Measurements from ENCODE around the gene RBP7.

RBP7 gene

DNA sequence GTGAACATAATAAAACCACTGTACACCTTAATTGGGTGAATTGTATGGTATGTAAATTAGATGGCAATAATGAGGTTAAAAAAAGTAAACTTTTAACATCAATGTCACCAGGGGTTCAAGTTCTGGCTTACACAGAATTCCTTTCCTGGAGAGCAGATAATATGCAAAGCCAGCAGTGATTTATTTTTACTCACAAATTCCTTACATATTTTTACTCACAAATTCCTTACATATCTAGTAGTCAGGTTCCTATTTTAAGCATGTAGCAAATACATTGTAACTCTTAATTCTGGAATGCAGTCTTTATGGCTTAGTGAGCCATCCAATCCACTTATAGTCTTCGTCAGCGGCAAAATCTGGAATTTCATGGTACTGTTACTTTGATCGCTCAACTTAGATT lies 34.4 kb downstream of the RBP7 start:
- no peak for DNase-seq (ENCODE audit: low read depth)

DNA sequence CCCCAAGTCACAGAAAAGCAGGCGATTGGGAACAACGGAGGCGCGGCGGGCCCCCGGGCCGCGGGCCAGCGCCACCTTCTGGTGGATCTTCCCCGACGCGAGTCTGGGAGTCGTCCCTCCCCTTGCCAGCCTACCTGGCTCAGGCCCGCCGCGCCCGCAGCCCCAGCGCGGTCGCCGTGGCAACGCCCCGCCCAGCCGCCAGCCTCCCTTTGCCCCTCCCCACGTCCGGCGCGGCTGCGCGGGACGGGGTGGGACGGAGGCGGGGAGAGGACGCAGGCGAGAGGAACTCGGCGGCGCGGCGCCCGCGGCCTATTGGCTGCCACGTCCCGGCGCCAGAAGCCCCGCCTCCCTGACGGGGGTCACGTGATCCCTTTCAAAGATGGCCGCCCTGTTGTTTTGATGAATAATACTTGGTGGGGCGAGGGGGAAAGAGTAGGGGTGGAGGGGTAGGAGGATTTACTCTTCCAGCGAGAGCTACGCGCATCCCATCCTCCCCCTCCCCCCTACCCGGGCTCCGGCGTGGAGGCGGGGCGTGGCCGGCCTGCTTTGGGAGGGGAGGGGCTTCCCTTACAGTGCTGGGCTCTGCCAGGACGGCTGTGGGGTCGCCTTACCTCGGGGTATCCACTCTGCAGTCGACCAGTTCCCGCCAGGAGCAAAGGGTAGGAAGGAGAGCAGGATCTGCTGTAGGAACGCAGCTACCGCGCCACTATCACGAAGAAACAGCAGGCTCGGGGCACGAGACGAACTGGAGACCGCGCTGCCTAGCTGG lies 35.7 kb downstream of the RBP7 start, which contains the start of gene UBE4B:
UBE4B (plus strand) TSS at position 369 of the 769 bp plus-strand sequence. CDS start 713 bp downstream, outside the sequence.
- DNase-seq (ENCODE audit: low read depth): peak; percentile 97

DNA sequence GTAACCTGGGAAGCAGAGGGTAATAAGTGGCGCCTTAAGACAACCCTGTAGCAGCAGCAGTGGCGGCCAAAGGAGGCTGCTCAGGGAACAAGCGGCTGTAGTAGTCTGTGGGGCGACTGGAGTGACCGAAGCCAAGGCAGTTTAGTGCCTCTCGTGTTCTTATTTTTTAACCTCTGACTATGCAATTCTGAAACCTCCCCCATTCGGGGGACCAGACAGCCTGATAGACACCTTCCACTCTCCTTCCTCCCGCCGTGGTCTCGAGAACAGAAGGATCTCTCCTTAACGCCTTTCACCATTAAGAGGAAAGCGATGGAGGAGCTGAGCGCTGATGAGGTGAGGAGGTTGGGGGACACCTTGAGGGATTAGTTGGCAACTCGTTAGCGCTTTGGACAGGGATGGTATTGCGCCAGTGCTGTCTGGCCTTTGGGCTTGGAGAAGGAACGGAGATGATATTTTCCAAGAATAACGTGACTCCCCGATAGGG lies 36.4 kb downstream of the RBP7 start:
- no peak for DNase-seq (ENCODE audit: low read depth)

DNA sequence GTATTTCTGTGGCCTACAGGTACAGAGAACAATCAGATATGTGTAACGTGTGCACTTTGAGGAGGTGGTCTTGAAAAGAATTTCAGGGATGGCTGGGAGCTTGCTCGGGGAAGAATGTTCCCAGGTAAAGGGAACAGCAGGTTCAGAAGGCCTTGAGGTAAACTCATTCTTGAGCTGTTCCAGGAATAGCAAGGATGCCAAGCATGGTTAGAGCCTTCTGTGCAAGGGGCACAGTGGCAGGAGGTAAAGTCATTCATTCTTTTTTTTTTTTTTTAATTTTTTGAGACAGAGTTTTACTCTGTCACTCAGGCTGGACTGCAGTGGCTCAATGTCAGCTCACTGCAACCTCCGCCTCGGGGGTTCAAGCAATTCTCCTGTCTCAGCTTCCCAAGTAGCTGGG lies 45.7 kb downstream of the RBP7 start:
- DNase-seq (ENCODE audit: low read depth): no peak

- no peak for DNase-seq (ENCODE audit: low read depth)
Measured at GRCh38 chr1:10045480-10046355, 48.7 kb downstream of the RBP7 start.

GRCh38 chr1:10046356-10047085 lies 49.5 kb downstream of the RBP7 start:
- DNase-seq (ENCODE audit: low read depth): no peak

DNA sequence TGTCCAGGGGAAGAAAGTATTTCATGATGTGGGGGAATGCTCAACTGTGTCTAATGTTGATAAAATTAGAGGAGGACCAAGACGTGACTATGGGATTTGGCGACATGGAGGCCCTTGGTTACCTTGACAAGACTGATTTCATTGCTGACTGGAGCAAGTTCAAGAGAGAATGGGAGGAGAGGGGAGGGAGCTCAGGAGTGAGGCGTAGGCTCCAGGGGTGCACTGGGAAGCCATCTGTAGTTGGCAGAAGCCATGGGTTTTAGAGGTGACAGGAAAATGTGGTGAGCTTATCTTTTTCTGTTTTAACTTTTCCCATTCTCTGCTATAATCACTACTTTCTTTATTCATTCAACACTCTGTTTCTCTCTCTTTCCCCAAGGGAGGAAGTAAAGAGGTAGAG lies 51.6 kb downstream of the RBP7 start:
- DNase-seq (ENCODE audit: low read depth): no peak

GRCh38 chr1:10050611-10051010 lies 53.6 kb downstream of the RBP7 start:
- no peak for DNase-seq (ENCODE audit: low read depth)

- DNase-seq (ENCODE audit: low read depth): no peak
Measured at GRCh38 chr1:10051656-10052055, 54.6 kb downstream of the RBP7 start.

DNA sequence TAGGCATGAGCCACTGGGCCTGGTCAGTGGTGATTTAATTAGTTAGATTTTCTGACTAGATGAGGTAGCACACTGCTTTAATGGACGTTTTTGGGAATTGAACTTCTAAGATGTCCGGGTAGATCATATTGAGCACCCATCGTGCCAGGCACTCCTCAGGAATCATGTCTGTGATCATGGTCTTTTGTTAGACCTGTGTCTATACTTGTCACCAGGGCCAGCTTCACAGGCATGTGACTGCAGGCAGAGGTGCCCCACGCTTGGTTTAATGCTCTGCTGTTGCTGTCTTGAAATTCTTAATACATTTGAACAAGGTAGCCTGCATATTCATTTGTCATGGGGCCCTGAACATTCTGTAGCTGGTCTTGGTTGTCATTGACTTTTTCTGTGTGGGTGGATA lies 55.3 kb downstream of the RBP7 start:
- no peak for DNase-seq (ENCODE audit: low read depth)

DNA sequence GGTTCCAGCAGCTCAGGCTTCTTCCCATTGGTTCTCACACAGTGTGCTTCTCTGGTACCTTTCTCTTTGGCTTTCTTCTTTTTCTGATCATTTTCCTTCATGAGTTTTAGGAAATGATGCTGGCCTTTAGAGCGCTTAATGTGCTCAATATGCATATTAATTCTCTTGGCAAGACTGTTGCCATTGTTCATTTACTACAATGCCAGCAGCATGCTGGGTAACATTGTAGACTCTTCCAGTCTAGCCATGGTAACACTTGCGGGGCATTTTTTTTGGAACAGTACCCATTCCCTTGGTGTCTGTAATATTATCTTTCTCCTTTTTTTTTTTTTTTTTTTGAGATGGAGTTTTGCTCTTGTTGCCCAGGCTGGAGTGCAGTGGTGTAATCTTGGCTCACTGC lies 57.4 kb downstream of the RBP7 start:
- no peak for DNase-seq (ENCODE audit: low read depth)

GRCh38 chr1:10056599-10056987 lies 59.6 kb downstream of the RBP7 start:
- no peak for DNase-seq (ENCODE audit: low read depth)

DNA sequence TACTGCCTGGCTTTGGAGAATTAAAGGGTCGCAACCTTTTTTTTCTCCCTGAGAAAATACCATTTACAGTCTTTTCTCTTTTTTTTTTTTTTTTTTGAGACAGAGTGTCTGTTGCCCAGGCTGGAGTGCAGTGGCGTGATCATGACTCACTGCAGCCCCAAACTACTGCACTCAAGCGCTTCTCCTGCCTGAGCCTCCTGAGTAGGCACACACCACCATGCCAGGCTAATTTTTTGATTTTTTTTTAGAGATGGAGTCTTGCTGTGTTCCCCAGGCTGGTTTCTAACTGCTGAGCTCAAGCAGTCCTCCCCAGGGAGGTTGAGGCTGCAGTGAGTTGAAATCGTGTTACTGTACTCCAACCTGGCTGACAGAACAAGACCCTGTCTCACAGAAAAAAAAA lies 60.3 kb downstream of the RBP7 start:
- no peak for DNase-seq (ENCODE audit: low read depth)

DNA sequence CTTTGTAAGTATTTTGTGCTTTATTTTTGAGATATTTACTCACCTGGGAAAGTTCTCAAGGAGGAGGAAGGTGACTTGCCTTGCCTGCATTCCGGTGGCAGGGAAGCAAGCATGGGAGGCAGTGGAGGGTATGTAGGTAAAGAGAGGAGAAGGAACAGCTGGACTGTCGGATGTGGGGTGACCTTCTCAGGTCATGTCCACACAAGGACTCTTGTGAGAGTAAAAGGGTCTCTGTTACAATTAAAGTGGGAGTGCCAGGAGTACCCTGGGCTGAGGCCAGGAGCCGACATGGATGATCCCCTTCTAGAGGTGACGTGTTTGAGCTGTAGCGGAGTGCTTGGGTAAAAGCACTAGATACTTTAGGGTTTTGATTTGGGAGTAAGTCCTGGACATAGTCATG lies 60.8 kb downstream of the RBP7 start:
- DNase-seq (ENCODE audit: low read depth): no peak

GRCh38 chr1:10059342-10059718 lies 62.3 kb downstream of the RBP7 start:
- DNase-seq (ENCODE audit: low read depth): no peak

- DNase-seq (ENCODE audit: low read depth): no peak
Measured at GRCh38 chr1:10060311-10061100, 63.5 kb downstream of the RBP7 start.

DNA sequence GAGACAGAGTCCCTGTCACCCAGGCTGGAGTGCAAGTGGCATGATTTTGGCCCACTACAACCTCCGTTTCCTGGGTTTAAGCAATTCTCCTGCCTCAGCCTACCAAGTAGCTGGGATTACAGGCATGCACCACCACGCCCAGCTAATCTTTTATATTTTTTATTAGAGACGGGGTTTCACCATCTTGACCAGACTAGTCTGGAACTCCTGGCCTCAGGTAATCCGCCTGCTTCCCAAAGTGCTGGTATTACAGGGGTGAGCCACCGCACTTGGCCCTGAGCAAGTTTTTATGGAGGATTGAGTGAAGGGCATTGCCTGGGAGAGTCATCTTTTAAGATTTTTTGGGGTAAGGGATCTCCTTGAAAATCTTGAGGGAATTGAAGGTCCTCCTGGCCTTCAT lies 64.2 kb downstream of the RBP7 start:
- DNase-seq (ENCODE audit: low read depth): no peak

DNA sequence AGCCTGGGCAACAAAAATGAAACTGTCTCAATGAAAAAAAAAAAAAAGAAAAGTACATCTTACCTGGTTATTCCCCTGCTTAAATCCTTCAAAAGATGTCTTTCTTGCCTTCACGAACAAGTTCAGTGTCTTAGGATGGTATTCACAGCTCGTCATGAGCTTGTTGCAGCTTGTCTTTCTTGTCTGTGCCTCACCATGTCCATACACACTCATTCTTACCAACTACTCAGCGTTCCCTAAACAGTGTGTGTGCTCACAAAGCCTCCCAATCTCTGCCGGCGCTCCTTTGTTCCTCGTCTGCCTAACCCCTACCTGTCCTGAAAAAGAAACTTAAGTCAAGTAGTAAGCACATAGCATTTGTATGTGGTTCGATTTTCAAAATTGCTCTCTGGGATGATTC lies 66.8 kb downstream of the RBP7 start:
- DNase-seq (ENCODE audit: low read depth): no peak

DNA sequence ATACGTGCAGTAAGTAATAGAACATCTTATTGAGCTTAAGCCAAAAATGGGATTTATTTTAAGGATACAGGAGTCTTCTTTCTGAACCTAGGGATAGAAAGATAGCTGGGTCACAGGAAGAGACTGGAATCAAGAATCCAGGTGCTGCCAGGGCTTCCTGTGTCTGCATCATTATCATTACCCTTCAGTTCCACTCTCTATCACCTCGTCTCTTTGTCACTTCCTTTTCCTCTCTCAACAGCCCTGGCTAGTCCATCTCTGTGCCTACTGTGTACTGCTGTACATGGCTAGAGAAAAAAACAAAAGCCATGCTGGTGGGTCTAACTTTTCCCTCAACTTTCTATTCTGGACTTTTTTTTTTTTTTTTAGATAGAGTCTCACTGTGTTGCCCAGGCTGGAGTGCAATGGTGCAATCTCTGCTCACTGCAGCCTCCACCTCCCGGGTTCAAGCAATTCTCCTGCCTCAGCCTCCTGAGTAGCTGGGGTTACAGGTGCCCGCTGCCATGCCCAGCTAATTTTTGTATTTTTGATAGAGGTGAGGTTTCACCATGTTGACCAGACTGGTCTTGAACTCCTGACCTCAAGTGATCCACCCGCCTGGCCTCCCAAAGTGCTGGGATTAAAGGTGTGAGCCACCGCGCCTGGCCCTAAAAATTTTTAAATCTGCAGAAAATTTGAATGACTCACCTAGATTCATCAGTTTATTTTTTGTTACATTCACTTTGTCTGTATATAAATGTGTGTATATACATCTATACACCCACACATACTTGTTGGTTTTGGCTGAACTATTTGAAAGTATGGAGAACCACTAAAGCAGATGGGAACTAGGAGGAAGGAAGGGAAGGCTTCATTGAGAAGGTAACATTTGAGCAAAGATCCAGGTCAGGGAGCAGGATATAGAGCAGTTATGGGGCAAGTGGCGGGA lies 67.7 kb downstream of the RBP7 start:
- DNase-seq (ENCODE audit: low read depth): no peak

DNA sequence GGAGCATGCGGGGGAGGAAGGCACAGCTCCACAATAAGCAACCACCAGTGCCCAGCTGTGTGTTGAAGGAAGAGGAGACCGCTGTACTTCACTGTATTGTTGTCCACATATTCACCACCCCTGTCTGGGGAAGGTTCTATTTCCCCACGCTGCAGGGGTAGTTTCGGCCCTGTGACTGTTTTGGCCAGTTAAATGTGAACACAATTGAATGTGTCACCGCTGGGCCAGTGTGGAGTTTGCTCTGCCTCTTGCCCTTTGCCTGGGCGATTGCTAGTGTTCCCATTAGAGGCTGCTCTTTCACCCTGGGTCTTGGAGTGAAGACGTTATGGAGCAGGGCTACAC lies 68.3 kb downstream of the RBP7 start:
- DNase-seq (ENCODE audit: low read depth): no peak

All from stimulated activated CD8-positive, alpha-beta memory T cell treated with anti-CD3 and anti-CD28 coated beads, Interleukin-12 subunit alpha, Interleukin-12 subunit beta, amount 100 ng/mL, for 1 hour (primary cell).